WI38 (cell line): Measurements from ENCODE around the gene SPECC1.
"Not testable (repeated sequence)": the region's sequence is repeated elsewhere in the genome, so short reads cannot be mapped to it uniquely, and the experiment has no call there.

Source experiments
- H3K4me3 ChIP-seq: 2 replicates; pipeline ENCODE4 v1.5.1; 2011; ENCODE audit warnings: low read depth, mild to moderate bottlenecking, control low read depth, low read length
- CTCF ChIP-seq: IDR thresholded peaks from 2 replicates; pipeline ENCODE4 v1.5.1; 2012; ENCODE audit warnings: low read depth, mild to moderate bottlenecking, control low read depth, low read length

Gene SPECC1

GRCh38 chr17:20260268-20260667 lies 251.1 kb downstream of the SPECC1 start:
- no peak overlapping the region for H3K4me3 ChIP-seq
- TF ChIP-seq CTCF, result no peak

- TF ChIP-seq CTCF, result no peak
- no peak overlapping the region for H3K4me3 ChIP-seq
These were observed 253.3 kb downstream of the SPECC1 start for GRCh38 chr17:20262226-20263114.

GRCh38 chr17:20263115-20263433 lies 253.9 kb downstream of the SPECC1 start:
- not testable (repeated sequence) for H3K4me3 ChIP-seq

- no peak for TF ChIP-seq CTCF
These were observed 254.4 kb downstream of the SPECC1 start for GRCh38 chr17:20263595-20263994.

GRCh38 chr17:20264996-20265395 lies 255.8 kb downstream of the SPECC1 start:
- TF ChIP-seq CTCF, result no peak
- H3K4me3 ChIP-seq, result no peak overlapping the region

More at GRCh38 chr17:20263595-20263994, 254.4 kb downstream of the SPECC1 start:
- no peak overlapping the region for H3K4me3 ChIP-seq

GRCh38 chr17:20266806-20267458 lies 257.8 kb downstream of the SPECC1 start:
- H3K4me3 ChIP-seq, result no peak overlapping the region
- no peak for TF ChIP-seq CTCF

GRCh38 chr17:20267459-20267842 lies 258.3 kb downstream of the SPECC1 start:
- H3K4me3 ChIP-seq, result no peak overlapping the region
- TF ChIP-seq CTCF, result no peak
